Measurements from ENCODE around the gene DNAH6.
A peak's percentile ranks its signal among the peaks of the same experiment; 100 is the strongest.

Gene DNAH6

GRCh38 chr2:84749442-84749841 lies 233.1 kb downstream of the DNAH6 start:
- H3K4ac ChIP-seq (ENCODE audit: low read depth, low read length), result no peak overlapping the region
- no peaks in the 10 kb centered on the region for H3K9me3 ChIP-seq (ENCODE audit: insufficient read depth, low read depth, low read length)
- no peak overlapping the region for H4K8ac ChIP-seq (ENCODE audit: low read depth, low read length)
- no peaks in the 10 kb centered on the region for H3K27me3 ChIP-seq (ENCODE audit: insufficient read depth, low read length)
- H4K91ac ChIP-seq (ENCODE audit: low read depth, low read length), result no peak overlapping the region
- no peak overlapping the region for H2BK120ac ChIP-seq (ENCODE audit: insufficient read depth, low read length, poor library complexity)
- no peak overlapping the region for H3K9ac ChIP-seq (ENCODE audit: low read length)
- H3K23ac ChIP-seq (ENCODE audit: low read length), result peak overlapping the region; percentile 89
- no peaks in the 10 kb centered on the region for H3K4me1 ChIP-seq (ENCODE audit: control insufficient read depth in 1 of 2, insufficient read depth in 2 of 2, low read length in 2 of 2)
- H3K18ac ChIP-seq (ENCODE audit: low read length), result no peak overlapping the region
- no peak overlapping the region for H2BK12ac ChIP-seq (ENCODE audit: low read length)
- H2AFZ ChIP-seq (ENCODE audit: insufficient read depth, low read length, poor library complexity), result no peak overlapping the region
- no peak overlapping the region for H3K4me3 ChIP-seq (ENCODE audit: low read depth, low read length)
- no peak overlapping the region for H2BK5ac ChIP-seq (ENCODE audit: low read depth, low read length, poor library complexity)
- H3K14ac ChIP-seq (ENCODE audit: low read length), result no peak overlapping the region
- H3K79me1 ChIP-seq (ENCODE audit: low read length), result no peaks in the 10 kb centered on the region
- no peaks in the 10 kb centered on the region for H3K79me2 ChIP-seq (ENCODE audit: control insufficient read depth, insufficient read depth, low read length, poor library complexity)
- H3K4me2 ChIP-seq (ENCODE audit: low read length), result no peak overlapping the region
- DNase-seq, result no peak
- no peak overlapping the region for H2AK5ac ChIP-seq (ENCODE audit: low read length)
- no peak overlapping the region for H4K12ac ChIP-seq (ENCODE audit: low read depth, low read length)
- no peaks in the 10 kb centered on the region for H3K36me3 ChIP-seq (ENCODE audit: control insufficient read depth in 1 of 2, insufficient read depth in 2 of 2, low read length in 2 of 2)
- H3K27ac ChIP-seq (ENCODE audit: low read depth, low read length), result no peak overlapping the region

DNA sequence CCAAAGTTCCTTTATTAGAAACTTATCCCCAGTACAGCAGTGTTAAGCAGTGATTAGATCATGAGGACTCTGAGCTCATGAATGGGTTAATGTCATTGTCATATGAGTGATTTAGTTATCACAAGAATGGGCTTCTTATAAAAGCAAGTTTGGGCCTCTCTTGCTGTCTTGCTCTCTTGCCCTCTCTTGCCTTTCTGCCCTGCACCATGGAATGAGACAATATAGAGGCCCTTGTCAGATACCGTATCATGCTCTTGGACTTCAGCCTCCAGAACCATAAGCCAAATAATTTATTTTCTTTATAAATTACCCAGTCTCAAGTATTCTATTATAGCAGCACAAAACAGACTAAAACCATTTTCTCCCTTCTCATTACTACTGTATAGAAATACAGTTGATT lies 238.8 kb downstream of the DNAH6 start:
- no peak overlapping the region for H4K12ac ChIP-seq (ENCODE audit: low read depth, low read length)
- H2AFZ ChIP-seq (ENCODE audit: insufficient read depth, low read length, poor library complexity), result no peak overlapping the region
- no peak overlapping the region for H3K9ac ChIP-seq (ENCODE audit: low read length)
- no peaks in the 10 kb centered on the region for H3K27me3 ChIP-seq (ENCODE audit: insufficient read depth, low read length)
- no peak overlapping the region for H4K91ac ChIP-seq (ENCODE audit: low read depth, low read length)
- no peak overlapping the region for H2BK5ac ChIP-seq (ENCODE audit: low read depth, low read length, poor library complexity)
- H3K79me2 ChIP-seq (ENCODE audit: control insufficient read depth, insufficient read depth, low read length, poor library complexity), result no peaks in the 10 kb centered on the region
- H3K4ac ChIP-seq (ENCODE audit: low read depth, low read length), result no peak overlapping the region
- H2BK12ac ChIP-seq (ENCODE audit: low read length), result no peak overlapping the region
- H3K79me1 ChIP-seq (ENCODE audit: low read length), result no peaks in the 10 kb centered on the region
- H3K14ac ChIP-seq (ENCODE audit: low read length), result no peak overlapping the region
- no CpG with 5 or more reads among the region's 1 CpG for WGBS (ENCODE audit: extremely low coverage, insufficient coverage, insufficient read length)
- H2BK120ac ChIP-seq (ENCODE audit: insufficient read depth, low read length, poor library complexity), result no peak overlapping the region
- no peak overlapping the region for H3K4me3 ChIP-seq (ENCODE audit: low read depth, low read length)
- no peak overlapping the region for H2AK5ac ChIP-seq (ENCODE audit: low read length)
- H3K4me1 ChIP-seq (ENCODE audit: control insufficient read depth in 1 of 2, insufficient read depth in 2 of 2, low read length in 2 of 2), result no peaks in the 10 kb centered on the region
- H3K36me3 ChIP-seq (ENCODE audit: control insufficient read depth in 1 of 2, insufficient read depth in 2 of 2, low read length in 2 of 2), result no peaks in the 10 kb centered on the region
- no peak for DNase-seq
- H3K18ac ChIP-seq (ENCODE audit: low read length), result no peak overlapping the region
- no peak overlapping the region for H4K8ac ChIP-seq (ENCODE audit: low read depth, low read length)
- H3K4me2 ChIP-seq (ENCODE audit: low read length), result no peak overlapping the region
- no peak overlapping the region for H3K27ac ChIP-seq (ENCODE audit: low read depth, low read length)
- H3K9me3 ChIP-seq (ENCODE audit: insufficient read depth, low read depth, low read length), result no peaks in the 10 kb centered on the region
- H3K23ac ChIP-seq (ENCODE audit: low read length), result no peak overlapping the region

DNA sequence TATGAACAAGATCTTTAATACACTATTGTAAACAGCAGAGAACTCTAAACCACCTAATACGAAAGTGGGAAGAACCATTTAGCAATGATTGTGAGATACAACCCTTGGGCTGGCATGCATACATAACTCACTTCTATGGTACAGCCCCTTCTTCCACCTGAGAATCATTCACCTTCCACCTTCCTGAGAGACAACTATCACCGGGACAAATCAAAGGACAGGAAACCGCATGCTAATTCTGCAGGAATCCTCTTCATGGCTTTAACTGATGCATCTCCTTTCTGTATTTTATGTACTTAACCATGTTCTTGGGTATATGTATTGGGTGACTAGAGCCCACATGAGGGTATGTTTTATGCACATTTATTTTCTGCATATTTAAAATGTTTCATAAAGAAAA lies 241.3 kb downstream of the DNAH6 start:
- Histone ChIP-seq H3K9me3 (ENCODE audit: insufficient read depth, low read depth, low read length) (no peaks in the 10 kb centered on the region), H4K8ac (ENCODE audit: low read depth, low read length) (no peak overlapping the region), H3K36me3 (ENCODE audit: control insufficient read depth in 1 of 2, insufficient read depth in 2 of 2, low read length in 2 of 2) (no peaks in the 10 kb centered on the region), H3K18ac (ENCODE audit: low read length) (no peak overlapping the region), H4K12ac (ENCODE audit: low read depth, low read length) (no peak overlapping the region), H3K79me2 (ENCODE audit: control insufficient read depth, insufficient read depth, low read length, poor library complexity) (no peaks in the 10 kb centered on the region), H3K4me1 (ENCODE audit: control insufficient read depth in 1 of 2, insufficient read depth in 2 of 2, low read length in 2 of 2) (no peaks in the 10 kb centered on the region), H2BK5ac (ENCODE audit: low read depth, low read length, poor library complexity) (no peak overlapping the region), H2AFZ (ENCODE audit: insufficient read depth, low read length, poor library complexity) (no peak overlapping the region), H3K9ac (ENCODE audit: low read length) (no peak overlapping the region), H3K23ac (ENCODE audit: low read length) (no peak overlapping the region), H3K14ac (ENCODE audit: low read length) (no peak overlapping the region), H3K4ac (ENCODE audit: low read depth, low read length) (no peak overlapping the region), H2BK120ac (ENCODE audit: insufficient read depth, low read length, poor library complexity) (no peak overlapping the region), H4K91ac (ENCODE audit: low read depth, low read length) (no peak overlapping the region), H2BK12ac (ENCODE audit: low read length) (no peak overlapping the region), H3K27me3 (ENCODE audit: insufficient read depth, low read length) (no peaks in the 10 kb centered on the region), H2AK5ac (ENCODE audit: low read length) (no peak overlapping the region), H3K4me3 (ENCODE audit: low read depth, low read length) (no peak overlapping the region), H3K27ac (ENCODE audit: low read depth, low read length) (no peak overlapping the region), H3K79me1 (ENCODE audit: low read length) (no peaks in the 10 kb centered on the region), H3K4me2 (ENCODE audit: low read length) (no peak overlapping the region)
- no CpG with 5 or more reads among the region's 3 CpGs for WGBS (ENCODE audit: extremely low coverage, insufficient coverage, insufficient read length)
- no peak for DNase-seq

DNA sequence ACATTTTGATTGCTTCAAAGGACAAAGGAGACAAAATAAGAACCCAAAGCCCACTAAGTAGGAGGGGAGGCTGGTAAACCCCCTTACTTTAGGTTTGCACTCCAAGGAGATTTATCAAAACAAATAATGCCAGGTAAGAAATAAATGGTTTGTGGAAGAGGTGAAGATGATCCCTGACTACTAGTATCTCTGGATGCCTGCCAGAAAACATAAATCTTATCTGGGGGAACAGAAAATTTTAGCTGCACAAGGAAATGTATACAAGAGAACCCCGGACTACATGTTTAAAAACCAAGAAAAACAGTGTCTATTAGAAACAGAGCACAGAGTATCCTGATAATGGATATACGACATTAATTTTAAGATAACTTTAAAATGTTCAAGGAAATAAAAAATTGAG lies 250.5 kb downstream of the DNAH6 start:
- H3K79me1 ChIP-seq (ENCODE audit: low read length), result no peaks in the 10 kb centered on the region
- no CpG with 5 or more reads among the region's 2 CpGs for WGBS (ENCODE audit: extremely low coverage, insufficient coverage, insufficient read length)
- no peak overlapping the region for H3K23ac ChIP-seq (ENCODE audit: low read length)
- no peak overlapping the region for H2BK5ac ChIP-seq (ENCODE audit: low read depth, low read length, poor library complexity)
- H4K12ac ChIP-seq (ENCODE audit: low read depth, low read length), result no peak overlapping the region
- no peak overlapping the region for H4K8ac ChIP-seq (ENCODE audit: low read depth, low read length)
- no peaks in the 10 kb centered on the region for H3K79me2 ChIP-seq (ENCODE audit: control insufficient read depth, insufficient read depth, low read length, poor library complexity)
- no peak overlapping the region for H3K4me2 ChIP-seq (ENCODE audit: low read length)
- H3K18ac ChIP-seq (ENCODE audit: low read length), result no peak overlapping the region
- no peak overlapping the region for H3K9ac ChIP-seq (ENCODE audit: low read length)
- H3K36me3 ChIP-seq (ENCODE audit: control insufficient read depth in 1 of 2, insufficient read depth in 2 of 2, low read length in 2 of 2), result no peaks in the 10 kb centered on the region
- H3K4ac ChIP-seq (ENCODE audit: low read depth, low read length), result no peak overlapping the region
- H3K27ac ChIP-seq (ENCODE audit: low read depth, low read length), result no peak overlapping the region
- H2BK12ac ChIP-seq (ENCODE audit: low read length), result no peak overlapping the region
- H3K4me3 ChIP-seq (ENCODE audit: low read depth, low read length), result no peak overlapping the region
- DNase-seq, result no peak
- no peaks in the 10 kb centered on the region for H3K27me3 ChIP-seq (ENCODE audit: insufficient read depth, low read length)
- no peak overlapping the region for H4K91ac ChIP-seq (ENCODE audit: low read depth, low read length)
- H3K4me1 ChIP-seq (ENCODE audit: control insufficient read depth in 1 of 2, insufficient read depth in 2 of 2, low read length in 2 of 2), result no peaks in the 10 kb centered on the region
- H2AK5ac ChIP-seq (ENCODE audit: low read length), result no peak overlapping the region
- H2AFZ ChIP-seq (ENCODE audit: insufficient read depth, low read length, poor library complexity), result no peak overlapping the region
- H3K14ac ChIP-seq (ENCODE audit: low read length), result no peak overlapping the region
- no peak overlapping the region for H2BK120ac ChIP-seq (ENCODE audit: insufficient read depth, low read length, poor library complexity)
- no peaks in the 10 kb centered on the region for H3K9me3 ChIP-seq (ENCODE audit: insufficient read depth, low read depth, low read length)

- Histone ChIP-seq H3K27ac (ENCODE audit: low read depth, low read length) (no peak overlapping the region), H2AK5ac (ENCODE audit: low read length) (no peak overlapping the region), H4K91ac (ENCODE audit: low read depth, low read length) (no peak overlapping the region), H3K18ac (ENCODE audit: low read length) (no peak overlapping the region), H2BK12ac (ENCODE audit: low read length) (no peak overlapping the region), H3K23ac (ENCODE audit: low read length) (no peak overlapping the region), H4K12ac (ENCODE audit: low read depth, low read length) (no peak overlapping the region), H3K27me3 (ENCODE audit: insufficient read depth, low read length) (no peaks in the 10 kb centered on the region), H3K4ac (ENCODE audit: low read depth, low read length) (no peak overlapping the region), H4K8ac (ENCODE audit: low read depth, low read length) (no peak overlapping the region), H2BK5ac (ENCODE audit: low read depth, low read length, poor library complexity) (no peak overlapping the region), H3K9me3 (ENCODE audit: insufficient read depth, low read depth, low read length) (no peaks in the 10 kb centered on the region), H2AFZ (ENCODE audit: insufficient read depth, low read length, poor library complexity) (no peak overlapping the region), H3K9ac (ENCODE audit: low read length) (no peak overlapping the region), H3K14ac (ENCODE audit: low read length) (no peak overlapping the region), H3K4me3 (ENCODE audit: low read depth, low read length) (no peak overlapping the region), H3K79me1 (ENCODE audit: low read length) (no peaks in the 10 kb centered on the region), H2BK120ac (ENCODE audit: insufficient read depth, low read length, poor library complexity) (no peak overlapping the region), H3K36me3 (ENCODE audit: control insufficient read depth in 1 of 2, insufficient read depth in 2 of 2, low read length in 2 of 2) (no peaks in the 10 kb centered on the region), H3K79me2 (ENCODE audit: control insufficient read depth, insufficient read depth, low read length, poor library complexity) (no peaks in the 10 kb centered on the region), H3K4me1 (ENCODE audit: control insufficient read depth in 1 of 2, insufficient read depth in 2 of 2, low read length in 2 of 2) (no peaks in the 10 kb centered on the region), H3K4me2 (ENCODE audit: low read length) (no peak overlapping the region)
- DNase-seq, result no peak
- no CpG with 5 or more reads among the region's 4 CpGs for WGBS (ENCODE audit: extremely low coverage, insufficient coverage, insufficient read length)
Measured at GRCh38 chr2:84768840-84769239, 252.5 kb downstream of the DNAH6 start.

All from trophoblast cell (in vitro differentiated cells and primary cell).